ENCODE results near the gene LHX3. TPM values are rescaled to one million over a fixed set of nuclear protein-coding genes. Genes with fewer than 3 reads are reported as not detected.

The LHX3 gene
- total and polyA plus RNA-seq, 2 of the 8 experiments (the other 6 are each of a cell fraction or from before 2014, with no cell fraction given): 0.02 TPM; not detected in 1

DNA sequence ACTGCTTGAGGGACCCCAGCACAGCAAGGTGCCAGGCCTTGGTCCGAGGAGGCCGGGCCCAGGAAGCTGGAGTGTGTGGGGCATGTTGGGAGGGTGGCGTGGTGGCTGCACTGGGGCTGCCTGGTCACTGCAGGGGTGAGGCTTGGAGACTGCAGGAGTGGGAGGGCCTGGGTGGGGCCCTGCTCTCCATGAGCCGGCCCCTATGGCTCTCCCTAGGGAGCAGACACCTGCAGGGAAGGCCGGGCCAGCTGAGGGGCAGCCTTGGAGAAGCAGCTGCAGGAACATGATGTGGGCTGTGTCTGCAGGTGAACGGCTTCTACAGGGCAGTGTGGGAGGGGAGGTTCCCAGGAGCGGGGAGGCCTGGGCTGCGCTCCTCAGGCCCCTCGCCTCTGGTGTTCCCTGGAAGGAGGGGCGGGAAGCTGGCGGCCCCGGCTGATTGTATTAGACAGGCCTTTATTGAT, 44.5 kb downstream of the LHX3 start (continued):
- TF ChIP-seq TCF12 (IDR thresholded peaks at IDR 0.05; ENCODE audit: low read depth, low read length): no peak
- TF ChIP-seq HDAC6 (IDR thresholded peaks at IDR 0.05; ENCODE audit: low read depth, low read length): no peak
- no peak for TF ChIP-seq YY1 (IDR thresholded peaks at IDR 0.05; ENCODE audit: low read depth, low read length)
- TF ChIP-seq CBX5 (IDR thresholded peaks at IDR 0.05; ENCODE audit: low read depth, low read length): no peak

All from H1 (cell line).